Endothelial cell of umbilical vein (primary cell): ENCODE results near the gene SPRED3. TPM values are rescaled to one million over a fixed set of nuclear protein-coding genes. Genes with fewer than 3 reads are reported as not detected.

ENCODE experiments used
- BruUV-seq: library from RNA; stranded (reverse); fragments of 400-500 nt; replicated peaks from 2 replicates; lab custom pipeline; 2021; lab: Mats Ljungman, UMichigan
- CTCF ChIA-PET: fragments of 300-600, 350-600 bp; sonication (Branson Sonifier 250); formaldehyde crosslinking; loops from one replicate; lab custom pipeline; 2021; ENCODE audit warnings: antibody characterized with exemption, inconsistent platforms; lab: Charles Lee
- POLR2A ChIA-PET: fragments of 300-600, 350-600 bp; sonication (Branson Sonifier 250); formaldehyde crosslinking; loops from one replicate; lab custom pipeline; 2021; ENCODE audit warnings: antibody characterized with exemption, inconsistent platforms; lab: Charles Lee
- DNase-seq: peaks from one replicate; pipeline ENCODE4 v3.0.0-alpha.2; 2011; ENCODE audit warnings: low read depth, low spot score
- FAIRE-seq: peaks from 2 replicates; lab custom pipeline; 2011; peaks lifted over from hg19 to GRCh38; lab: Jason Lieb, UNC
- H2AFZ ChIP-seq: 2 replicates; pipeline ENCODE4 v1.6.0; 2012; ENCODE audit warnings: low read depth, low read length, control low read depth, inconsistent platforms
- H3K27ac ChIP-seq: 2 replicates; pipeline ENCODE4 v1.5.1; 2011; ENCODE audit warnings: low read depth, mild to moderate bottlenecking, control low read depth, low read length, moderate library complexity; ENCODE audit not compliant: insufficient read depth
- H3K27me3 ChIP-seq, 2 experiments: 2 replicates each; pipeline versions ENCODE4 v1.6.0 to v1.6.1; 2011; ENCODE audit warnings: low read length in 2 of 2, mixed read lengths in 1 of 2; ENCODE audit not compliant: control insufficient read depth in 2 of 2, insufficient read depth in 2 of 2
- H3K36me3 ChIP-seq, 2 experiments: 2 replicates in 1 of 2; 3 replicates in 1 of 2; pipeline ENCODE4 v1.5.1; 2011; ENCODE audit warnings: low read length in 2 of 2, mild to moderate bottlenecking in 1 of 2, moderate library complexity in 1 of 2; ENCODE audit not compliant: control insufficient read depth in 2 of 2, insufficient read depth in 2 of 2; ENCODE audit errors: extremely low read depth in 1 of 2
- H3K4me1 ChIP-seq: 3 replicates; pipeline ENCODE4 v1.5.1; 2011; ENCODE audit warnings: mild to moderate bottlenecking, low read length; ENCODE audit not compliant: control insufficient read depth, insufficient read depth; ENCODE audit errors: extremely low read depth
- H3K4me2 ChIP-seq: 2 replicates; pipeline ENCODE4 v1.6.1; 2011; ENCODE audit warnings: low read length, control low read depth, mixed read lengths; ENCODE audit not compliant: insufficient read depth
- H3K4me3 ChIP-seq, 3 experiments: fragments of 200-600 bp in 1 of 3; sonication (generic), shearing (Covaris generic) in 1 of 3; replicated peaks in 1 of 3; 2 replicates each; pipeline ENCODE4 v1.5.1; 2011 to 2016; ENCODE audit warnings: control low read depth in 3 of 3, low read length in 3 of 3, mild to moderate bottlenecking in 2 of 3, inconsistent platforms in 1 of 3, low read depth in 1 of 3, moderate library complexity in 1 of 3; ENCODE audit not compliant: insufficient read depth in 1 of 3
- H3K79me2 ChIP-seq: 2 replicates; pipeline ENCODE4 v1.6.0; 2012; ENCODE audit warnings: low read length, inconsistent platforms; ENCODE audit not compliant: control insufficient read depth, insufficient read depth
- H3K9ac ChIP-seq: replicated peaks from 2 replicates; pipeline ENCODE3; 2011; ENCODE audit warnings: low read length, control low read depth; ENCODE audit not compliant: insufficient read depth; ENCODE audit errors: extremely low read depth
- H3K9me1 ChIP-seq: replicated peaks from 3 replicates; pipeline ENCODE4 v1.6.0; 2011; ENCODE audit warnings: mild to moderate bottlenecking, low read length; ENCODE audit not compliant: control insufficient read depth, insufficient read depth; ENCODE audit errors: extremely low read depth
- H3K9me3 ChIP-seq: replicated peaks from 2 replicates; pipeline ENCODE4 v1.5.1; 2012; ENCODE audit warnings: low read length, inconsistent platforms; ENCODE audit not compliant: control insufficient read depth, insufficient read depth
- H4K20me1 ChIP-seq: replicated peaks from 2 replicates; pipeline ENCODE3; 2011; ENCODE audit warnings: mild to moderate bottlenecking, low read length; ENCODE audit not compliant: control insufficient read depth, insufficient read depth; ENCODE audit errors: extremely low read depth
- EZH2 ChIP-seq: IDR thresholded peaks from 2 replicates; pipeline ENCODE4 v1.6.1; 2012; ENCODE audit warnings: borderline replicate concordance, low read depth, mild to moderate bottlenecking, moderate library complexity, low read length, inconsistent platforms; ENCODE audit not compliant: severe bottlenecking
- FOS ChIP-seq: IDR thresholded peaks from 2 replicates; pipeline ENCODE4 v1.6.1; 2011; ENCODE audit warnings: mild to moderate bottlenecking, low read length, moderate library complexity, borderline replicate concordance; ENCODE audit not compliant: insufficient read depth
- GATA2 ChIP-seq: IDR thresholded peaks from 2 replicates; pipeline ENCODE4 v1.7.0; 2011; ENCODE audit warnings: low read depth, mild to moderate bottlenecking, moderate library complexity, mixed read lengths, low read length; ENCODE audit not compliant: insufficient read length, insufficient read depth
- JUN ChIP-seq: IDR thresholded peaks from 2 replicates; pipeline ENCODE4 v1.6.1; 2011; ENCODE audit warnings: borderline replicate concordance, low read depth; ENCODE audit not compliant: insufficient read length, insufficient read depth
- POLR2AphosphoS5 ChIP-seq: IDR thresholded peaks from 2 replicates; pipeline ENCODE4 v1.6.1; 2012; ENCODE audit warnings: low read depth, mild to moderate bottlenecking, control low read depth, low read length, moderate library complexity; ENCODE audit not compliant: insufficient read depth
- dilution Hi-C: fragments of 300-500 bp; cut with MboI; formaldehyde crosslinking; loops from one replicate; pipeline ENCODE4 v1.15.0; 2019; ENCODE audit warnings: low sequenced_read_pairs; ENCODE audit not compliant: extremely low pct_ligation_motif_present
- intact Hi-C: fragments of 100-400 bp; cut with micrococcal nuclease; formaldehyde crosslinking; loops from one replicate; pipeline ENCODE4 v1.10.0; 2022
- polyA plus RNA-seq, 4 experiments: library from polyadenylated mRNA; depleted of rRNA in 3 of 4; stranded (reverse) in 3 of 4; unstranded in 1 of 4; fragments of >200 nt; gene quantifications; 2 replicates each; pipeline versions ENCODE4 v1.2.1 to v1.2.3, GENCODE V29; 2011 to 2012; ENCODE audit warnings: missing spikeins in 1 of 4
- total RNA-seq: library from RNA; stranded (reverse); gene quantifications from 2 replicates; pipeline ENCODE4 v1.2.3, GENCODE V29; 2021
- TF ChIP-seq, protein P1 (sequence below), 2 donors: IDR thresholded peaks; 1 replicate in 1 of 2; 2 replicates in 1 of 2; pipeline ENCODE4 v1.5.1; 2011; ENCODE audit warnings: low read length in 2 of 2, mild to moderate bottlenecking in 2 of 2, moderate library complexity in 2 of 2, control low read depth in 1 of 2, inconsistent platforms in 1 of 2, low read depth in 1 of 2; ENCODE audit not compliant: insufficient read depth in 1 of 2; ENCODE audit errors: extremely low read depth in 1 of 2
- TF ChIP-seq, protein P2 (sequence below): IDR thresholded peaks from 2 replicates; pipeline ENCODE4 v1.6.1; 2011; ENCODE audit not compliant: insufficient read depth, insufficient read length

Gene SPRED3
- total and polyA plus RNA-seq, 2 donors (not counting 3 experiments of a cell fraction or from before 2014, with no cell fraction given): 5.7 to 15.7 TPM

DNA sequence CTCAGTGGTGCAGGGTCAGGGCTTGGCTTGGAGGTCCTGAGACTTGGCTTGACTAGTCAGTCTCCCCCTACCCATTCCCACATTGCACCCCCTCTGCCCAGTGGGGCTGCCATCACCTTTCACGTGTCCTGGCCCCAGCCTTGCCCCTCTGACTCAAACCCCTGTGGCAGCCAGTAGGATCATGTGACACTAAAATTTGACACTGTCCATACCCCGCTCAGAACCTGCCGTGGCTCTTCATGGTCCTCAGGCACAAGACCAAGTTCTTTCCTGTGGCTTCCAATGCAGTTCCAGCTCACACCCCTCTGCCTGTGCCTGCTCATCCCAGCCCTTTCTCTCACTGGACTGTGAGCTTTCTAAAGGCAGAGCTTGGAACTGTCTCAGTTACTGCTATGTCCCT, 11.9 kb upstream of the SPRED3 start:
- BruUV-seq: TSS peak; percentile 17
- FAIRE-seq (no peak), DNase-seq (no peak)
- ChIA-PET POLR2A (interaction anchor here (0.6 to 1.1 kb wide), 2 partner anchors 12 to 72 kb away, joined by 7 to 8 read pairs; partner anchors contain the start of genes GGN and SPRED3), CTCF (interaction anchor here (1.1 kb wide), 2 partner anchors 8 to 41 kb away, joined by 4 to 6 read pairs; partner anchors contain the start of gene CATSPERG)
- Histone ChIP-seq H3K4me3 (no peak overlapping the region), H3K9ac (no peak overlapping the region), H3K4me1 (peaks cover 14% of the 10 kb centered on the region), H3K27me3 (peaks cover 0 to 2% of the 10 kb centered on the region in 2 experiments), H3K4me2 (no peak overlapping the region), H3K27ac (no peak overlapping the region), H3K79me2 (peaks cover 27% of the 10 kb centered on the region), H4K20me1 (no peaks in the 10 kb centered on the region), H2AFZ (no peak overlapping the region), H3K36me3 (peaks cover 8 to 30% of the 10 kb centered on the region in 2 experiments), H3K9me3 (no peaks in the 10 kb centered on the region), H3K9me1 (no peaks in the 10 kb centered on the region)
- dilution Hi-C loops: no loop called here
- TF ChIP-seq, protein P1, sequence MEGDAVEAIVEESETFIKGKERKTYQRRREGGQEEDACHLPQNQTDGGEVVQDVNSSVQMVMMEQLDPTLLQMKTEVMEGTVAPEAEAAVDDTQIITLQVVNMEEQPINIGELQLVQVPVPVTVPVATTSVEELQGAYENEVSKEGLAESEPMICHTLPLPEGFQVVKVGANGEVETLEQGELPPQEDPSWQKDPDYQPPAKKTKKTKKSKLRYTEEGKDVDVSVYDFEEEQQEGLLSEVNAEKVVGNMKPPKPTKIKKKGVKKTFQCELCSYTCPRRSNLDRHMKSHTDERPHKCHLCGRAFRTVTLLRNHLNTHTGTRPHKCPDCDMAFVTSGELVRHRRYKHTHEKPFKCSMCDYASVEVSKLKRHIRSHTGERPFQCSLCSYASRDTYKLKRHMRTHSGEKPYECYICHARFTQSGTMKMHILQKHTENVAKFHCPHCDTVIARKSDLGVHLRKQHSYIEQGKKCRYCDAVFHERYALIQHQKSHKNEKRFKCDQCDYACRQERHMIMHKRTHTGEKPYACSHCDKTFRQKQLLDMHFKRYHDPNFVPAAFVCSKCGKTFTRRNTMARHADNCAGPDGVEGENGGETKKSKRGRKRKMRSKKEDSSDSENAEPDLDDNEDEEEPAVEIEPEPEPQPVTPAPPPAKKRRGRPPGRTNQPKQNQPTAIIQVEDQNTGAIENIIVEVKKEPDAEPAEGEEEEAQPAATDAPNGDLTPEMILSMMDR (IDR thresholded peaks at IDR 0.05; ENCODE audit: extremely low read depth in 1 of 2, insufficient read depth in 1 of 2, low read depth in 1 of 2, low read length in 2 of 2): no peak
- TF ChIP-seq GATA2: no peak
- intact Hi-C loops: no loop called here

DNA sequence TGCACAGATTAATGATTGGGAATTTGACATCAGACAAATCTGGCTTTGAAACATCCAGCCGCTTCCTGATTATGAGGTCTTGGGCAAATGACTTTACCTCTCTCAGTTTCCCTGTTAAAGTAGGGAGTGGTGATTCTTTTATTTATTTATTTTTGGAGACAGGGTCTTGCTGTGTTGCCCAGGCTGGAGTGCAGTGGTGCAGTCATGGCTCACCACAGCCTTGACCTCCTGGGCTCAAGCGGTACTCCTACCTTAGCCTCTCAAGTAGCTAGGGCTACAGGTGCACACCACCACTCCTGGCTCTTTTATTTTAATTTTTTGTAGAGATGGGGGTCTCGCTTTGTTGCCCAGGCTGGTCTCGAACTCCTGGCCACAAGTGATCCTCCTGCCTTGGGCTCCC, 11.4 kb upstream of the SPRED3 start:
- no peak for FAIRE-seq
- peaks cover 27% of the 10 kb centered on the region for H3K79me2 ChIP-seq
- dilution Hi-C loops: no loop called here
- TF ChIP-seq GATA2 (no peak), EZH2 (no peak), JUN (no peak), POLR2AphosphoS5 (no peak), FOS (no peak)
- TF ChIP-seq, protein P2, sequence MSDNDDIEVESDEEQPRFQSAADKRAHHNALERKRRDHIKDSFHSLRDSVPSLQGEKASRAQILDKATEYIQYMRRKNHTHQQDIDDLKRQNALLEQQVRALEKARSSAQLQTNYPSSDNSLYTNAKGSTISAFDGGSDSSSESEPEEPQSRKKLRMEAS: no peak
- TF ChIP-seq, protein P1 (IDR thresholded peaks at IDR 0.05; ENCODE audit: extremely low read depth in 1 of 2, insufficient read depth in 1 of 2, low read depth in 1 of 2, low read length in 2 of 2): no peak
- no peaks in the 10 kb centered on the region for H3K9me3 ChIP-seq
- no peak for DNase-seq
- ChIA-PET CTCF (no interaction called here), POLR2A (interaction anchor here (0.6 kb wide), 1 partner anchor 72 kb away, joined by 7 read pairs; no protein-coding TSS in a partner anchor)
- H3K4me2 ChIP-seq: no peak overlapping the region
- BruUV-seq: no TSS peak
- no peaks in the 10 kb centered on the region for H4K20me1 ChIP-seq
- no peak overlapping the region for H3K9ac ChIP-seq
- no peak overlapping the region for H3K4me3 ChIP-seq
- intact Hi-C loops: no loop called here
- H2AFZ ChIP-seq: no peak overlapping the region
- peaks cover 9 to 35% of the 10 kb centered on the region in 2 experiments for H3K36me3 ChIP-seq
- no peak overlapping the region for H3K27ac ChIP-seq
- H3K27me3 ChIP-seq: no peaks in the 10 kb centered on the region
- peaks cover 14% of the 10 kb centered on the region for H3K4me1 ChIP-seq
- H3K9me1 ChIP-seq: no peaks in the 10 kb centered on the region
